Measurements from ENCODE around the gene PDIA6.

GRCh38 chr2:10753876-10754275, 58.7 kb downstream of the PDIA6 start:
- TF ChIP-seq TCF7L2 (IDR thresholded peaks at IDR 0.05; ENCODE audit: low read depth, low read length), result no peak
- no peak for TF ChIP-seq CTCF (IDR thresholded peaks at IDR 0.05)
